Activated CD4-positive, alpha-beta T cell treated with anti-CD3 and anti-CD28 coated beads for 1 hour (primary cell): ENCODE measurements around the gene MECR.

Experiments
- DNase-seq: peaks from one replicate; pipeline ENCODE4 v3.0.0-alpha.2; 2020

MECR gene, protein sequence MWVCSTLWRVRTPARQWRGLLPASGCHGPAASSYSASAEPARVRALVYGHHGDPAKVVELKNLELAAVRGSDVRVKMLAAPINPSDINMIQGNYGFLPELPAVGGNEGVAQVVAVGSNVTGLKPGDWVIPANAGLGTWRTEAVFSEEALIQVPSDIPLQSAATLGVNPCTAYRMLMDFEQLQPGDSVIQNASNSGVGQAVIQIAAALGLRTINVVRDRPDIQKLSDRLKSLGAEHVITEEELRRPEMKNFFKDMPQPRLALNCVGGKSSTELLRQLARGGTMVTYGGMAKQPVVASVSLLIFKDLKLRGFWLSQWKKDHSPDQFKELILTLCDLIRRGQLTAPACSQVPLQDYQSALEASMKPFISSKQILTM

GRCh38 chr1:29230553-29231378, at the start of gene MECR:
Gene MECR, minus strand, starts transcription at chr1:29230934. Its CDS starts 28 bp downstream, at chr1:29230906.
- peak; percentile 93 for DNase-seq

DNA sequence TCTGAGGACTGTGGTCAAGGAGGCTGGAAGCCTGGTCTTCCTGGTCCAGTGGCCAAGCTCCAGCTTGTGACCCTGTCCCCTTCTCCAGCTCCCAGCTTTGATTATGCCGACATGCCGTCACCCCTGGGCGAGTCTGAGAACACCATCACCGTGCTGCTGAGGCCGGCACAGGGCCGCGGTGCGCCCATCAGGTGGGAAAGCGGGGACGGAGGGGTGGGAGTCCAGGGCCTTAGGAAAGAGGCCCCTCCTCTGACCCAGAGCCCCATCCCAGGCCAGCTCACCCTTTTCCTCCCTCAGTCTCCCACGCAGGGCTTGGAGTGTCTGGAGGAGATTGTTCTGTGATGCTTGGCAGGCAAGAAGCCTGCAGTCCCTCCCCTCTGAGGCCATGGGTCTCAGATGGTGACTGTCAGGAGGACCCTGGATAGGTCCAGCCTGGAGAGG, 49.2 kb upstream of the MECR start:
- no peak for DNase-seq

DNA sequence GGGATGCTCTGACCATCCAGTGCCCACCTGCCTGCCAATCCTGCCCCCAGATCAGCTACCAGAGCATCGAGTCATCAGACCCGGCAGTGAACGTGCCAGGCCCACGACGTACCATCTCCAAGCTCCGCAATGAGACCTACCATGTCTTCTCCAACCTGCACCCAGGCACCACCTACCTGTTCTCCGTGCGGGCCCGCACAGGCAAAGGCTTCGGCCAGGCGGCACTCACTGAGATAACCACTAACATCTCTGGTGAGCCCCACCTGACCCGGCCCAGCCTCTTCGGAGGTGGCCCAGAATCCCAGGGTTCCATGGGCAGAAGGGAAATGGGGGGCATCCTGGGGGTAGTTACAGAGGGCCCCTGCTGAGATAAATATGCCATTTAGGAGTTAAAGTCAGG, 48.7 kb upstream of the MECR start:
- no peak for DNase-seq

GRCh38 chr1:29278124-29278523, 47.4 kb upstream of the MECR start:
- no peak for DNase-seq

- no peak for DNase-seq
Measured at GRCh38 chr1:29275435-29275834, 44.7 kb upstream of the MECR start.

GRCh38 chr1:29272147-29272907, 41.6 kb upstream of the MECR start:
- DNase-seq = no peak

DNA sequence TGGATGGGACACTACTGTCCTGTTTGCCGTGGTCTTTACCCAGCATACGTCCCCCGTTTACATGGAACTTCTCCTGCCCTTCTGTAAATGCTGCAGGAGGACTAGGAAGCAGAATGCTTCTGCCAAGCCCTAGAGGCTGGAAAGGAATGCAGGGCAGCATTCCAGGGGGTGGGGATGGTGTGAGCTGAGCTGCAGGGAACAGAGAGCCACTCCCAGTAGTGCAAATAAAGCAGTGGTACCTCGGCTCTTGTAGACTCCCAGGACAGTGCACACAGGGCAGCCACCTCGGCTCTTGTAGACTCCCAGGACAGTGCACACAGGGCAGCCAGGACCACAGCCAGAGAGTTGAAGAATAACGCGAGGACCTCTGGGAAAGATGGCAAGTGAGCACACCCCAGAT, 41.0 kb upstream of the MECR start:
- DNase-seq = no peak

GRCh38 chr1:29270929-29271521, 40.3 kb upstream of the MECR start:
- no peak for DNase-seq

GRCh38 chr1:29269382-29269781, 38.6 kb upstream of the MECR start:
- DNase-seq = no peak

- no peak for DNase-seq
Measured at GRCh38 chr1:29267321-29268070, 36.8 kb upstream of the MECR start.

GRCh38 chr1:29266912-29267311, 36.2 kb upstream of the MECR start:
- DNase-seq = no peak

DNA sequence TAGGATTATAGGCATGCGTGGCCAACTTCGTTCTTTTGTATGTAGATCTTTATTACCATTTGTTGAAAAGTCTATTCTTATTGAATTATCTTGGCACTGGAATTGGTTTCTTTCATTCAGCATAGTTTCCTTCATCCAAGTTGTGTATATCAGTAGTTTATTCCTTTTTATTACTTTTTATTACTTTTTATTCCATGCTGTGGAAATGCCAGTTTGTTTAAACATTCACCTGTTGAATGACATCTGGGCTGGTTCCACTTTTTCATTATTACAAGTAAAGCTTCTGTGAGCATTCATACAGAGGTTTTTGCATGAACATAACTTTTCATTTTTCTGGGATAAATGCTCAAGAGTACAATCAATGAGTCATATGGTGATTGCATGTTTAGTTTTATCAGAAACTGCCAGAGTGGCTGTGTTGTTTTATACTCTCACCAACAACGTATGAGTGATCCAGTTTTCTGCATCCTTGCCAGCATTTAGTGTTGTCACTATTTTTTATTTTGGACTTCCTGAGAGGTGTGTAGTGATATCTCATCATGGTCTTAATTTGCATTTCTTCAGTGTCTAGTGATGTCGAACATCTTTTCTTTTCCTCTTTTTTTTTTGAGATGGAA, 34.1 kb upstream of the MECR start:
- DNase-seq = no peak

- DNase-seq = no peak
Measured at GRCh38 chr1:29260531-29260930, 29.8 kb upstream of the MECR start.

GRCh38 chr1:29259802-29260441, 29.2 kb upstream of the MECR start:
- no peak for DNase-seq

DNA sequence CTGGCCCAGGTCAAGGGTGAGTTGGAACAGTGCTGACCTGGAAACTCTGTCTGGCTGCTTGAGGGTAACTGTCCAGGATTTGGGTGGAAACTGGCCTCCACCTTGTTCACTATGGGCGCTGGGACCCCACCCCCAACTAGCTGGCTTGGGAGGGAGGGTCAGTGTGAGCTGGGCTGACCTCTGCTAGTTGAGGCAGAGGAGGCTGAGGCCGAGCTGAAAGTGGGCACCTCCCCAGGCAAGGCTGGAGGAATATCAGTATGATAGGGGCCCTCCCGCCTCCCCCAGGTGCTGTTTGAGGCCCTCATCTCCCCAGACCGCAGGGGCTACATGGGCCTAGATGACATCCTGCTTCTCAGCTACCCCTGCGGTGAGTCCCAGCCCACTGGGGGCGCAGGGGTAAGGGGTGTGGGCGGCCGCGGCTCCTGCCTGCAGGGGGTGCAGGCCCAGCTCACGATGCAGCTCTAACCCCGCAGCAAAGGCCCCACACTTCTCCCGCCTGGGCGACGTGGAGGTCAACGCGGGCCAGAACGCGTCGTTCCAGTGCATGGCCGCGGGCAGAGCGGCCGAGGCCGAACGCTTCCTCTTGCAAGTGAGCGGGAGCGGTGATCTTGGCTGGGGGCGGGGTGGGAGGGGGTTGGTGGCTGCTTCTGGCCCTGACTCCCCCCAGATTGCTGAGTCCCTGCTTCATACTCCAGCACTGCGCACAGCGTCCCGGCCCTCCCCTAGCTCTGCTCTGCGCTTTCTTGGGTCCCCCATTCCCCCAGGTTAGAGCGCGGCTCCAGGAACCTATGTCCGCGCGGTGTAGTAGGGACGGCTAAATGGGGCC, 28.5 kb upstream of the MECR start:
- no peak for DNase-seq

DNA sequence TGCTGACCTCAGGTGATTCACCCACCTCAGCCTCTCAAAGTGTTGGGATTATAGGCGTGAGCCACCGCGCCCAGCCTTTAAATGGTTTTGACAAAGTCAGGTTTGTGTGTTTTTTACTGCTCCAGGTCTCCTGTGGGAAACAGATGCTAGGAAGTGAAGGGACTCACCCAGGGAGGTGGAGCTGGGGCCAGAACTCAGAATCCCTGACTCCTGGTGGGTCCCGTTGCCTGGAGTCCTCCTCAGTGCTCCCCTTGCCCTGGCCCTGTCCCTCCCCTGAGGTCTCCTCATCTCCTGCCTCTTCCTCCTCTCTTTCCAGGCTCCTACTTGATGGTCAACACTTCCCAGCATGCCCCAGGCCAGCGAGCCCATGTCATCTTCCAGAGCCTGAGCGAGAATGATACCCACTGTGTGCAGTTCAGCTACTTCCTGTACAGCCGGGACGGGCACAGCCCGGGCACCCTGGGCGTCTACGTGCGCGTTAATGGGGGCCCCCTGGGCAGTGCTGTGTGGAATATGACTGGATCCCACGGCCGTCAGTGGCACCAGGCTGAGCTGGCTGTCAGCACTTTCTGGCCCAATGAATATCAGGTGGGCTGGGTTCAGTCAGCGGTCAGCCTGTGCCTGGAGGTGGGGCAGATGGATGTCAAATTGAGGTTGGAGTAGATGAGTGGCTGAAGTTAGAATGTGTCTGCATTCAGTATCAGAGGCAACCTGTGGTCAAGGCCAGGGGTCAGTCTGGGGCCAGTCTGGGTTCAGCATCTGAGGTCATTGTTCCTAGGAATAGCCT, 27.6 kb upstream of the MECR start:
- no peak for DNase-seq

DNA sequence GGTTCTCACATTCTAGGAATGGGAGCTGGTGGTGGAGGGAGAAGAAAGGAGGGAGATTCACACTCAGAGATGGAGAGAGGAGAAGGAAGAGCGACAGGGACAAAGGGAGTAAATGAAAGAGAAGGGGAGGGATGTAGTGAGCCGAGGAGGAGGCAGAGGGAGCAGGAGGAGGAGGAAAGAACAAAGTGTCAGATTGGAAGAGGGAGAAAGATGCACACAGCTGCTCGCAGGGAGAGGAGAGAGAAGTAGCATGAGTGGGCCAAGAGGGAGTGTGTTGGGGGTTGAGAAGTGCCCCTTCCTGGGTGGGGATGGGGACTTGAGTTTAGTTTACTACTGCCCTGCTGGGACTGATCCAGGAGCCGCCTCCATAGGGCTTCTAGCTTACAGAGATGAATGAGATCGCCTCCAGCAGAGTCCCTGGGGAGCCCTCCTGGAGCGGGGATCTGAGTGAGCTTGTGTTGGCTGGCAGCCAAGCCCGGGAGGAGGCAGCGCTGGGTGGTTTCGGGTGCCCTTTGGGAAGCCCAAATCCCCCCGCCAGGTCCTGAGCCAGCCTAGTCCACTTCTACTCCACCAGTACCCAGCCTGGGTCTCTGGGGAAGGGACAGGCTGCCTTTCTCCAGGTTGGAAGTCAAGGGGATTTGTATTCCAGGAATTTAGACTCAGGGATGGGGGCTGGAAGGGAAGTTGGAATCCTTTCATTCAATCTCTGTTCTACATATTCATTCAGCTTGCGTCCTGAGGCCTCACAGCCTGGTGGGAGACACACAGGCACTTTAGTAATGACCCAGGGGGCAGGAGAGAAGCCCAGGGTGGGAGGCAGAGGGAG, 26.5 kb upstream of the MECR start:
- no peak for DNase-seq

DNA sequence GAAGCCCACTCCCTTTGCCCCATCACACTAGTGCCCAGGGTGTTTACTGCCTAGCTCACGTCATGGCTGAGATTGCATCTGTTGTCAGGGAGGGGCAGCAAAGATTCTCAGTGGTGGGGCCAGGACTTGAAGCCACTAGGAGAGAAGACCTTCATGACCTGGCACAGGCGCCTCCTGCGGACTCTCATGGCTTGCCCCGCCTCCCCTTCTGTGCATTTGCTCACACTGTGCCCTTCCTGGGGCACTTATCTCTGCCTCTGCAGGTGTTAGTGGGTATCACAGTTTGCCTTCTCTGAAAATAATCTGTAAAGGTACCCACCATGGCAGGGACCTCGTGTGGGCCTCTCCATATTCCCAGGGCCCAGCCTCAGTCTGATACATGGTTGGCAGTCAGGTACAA, 25.7 kb upstream of the MECR start:
- no peak for DNase-seq
